HepG2 (cell line): ENCODE measurements around the gene LIM2. TPM values are rescaled to one million over a fixed set of nuclear protein-coding genes. Genes with fewer than 3 reads are reported as not detected.

Experiments used
- ATAC-seq: fragments of 200-7000 bp; cut with Tn5 transposase; 3 replicates; pipeline ENCODE4 v1.9.1; 2020; ENCODE audit warnings: mild to moderate bottlenecking, moderate library complexity
- BruUV-seq: library from RNA; stranded (reverse); fragments of 400-500 nt; replicated peaks from 2 replicates; lab custom pipeline; 2021; lab: Mats Ljungman, UMichigan
- CTCF ChIA-PET: fragments of 300-600 bp; formaldehyde crosslinking; extraction: SDS; loops from one replicate; lab custom pipeline; 2021; ENCODE audit warnings: low total read pairs, inconsistent platforms, low intra/inter-chr PET ratio; lab: Yijun Ruan, JAX
- POLR2A ChIA-PET: fragments of 350-600 bp; sonication (Branson Sonifier 250); formaldehyde crosslinking; loops from one replicate; lab custom pipeline; 2020; ENCODE audit warnings: antibody characterized with exemption, inconsistent platforms; lab: Yijun Ruan, JAX
- DNase-seq: peaks from one replicate; pipeline ENCODE4 v3.0.0-alpha.2; 2015; ENCODE audit warnings: low spot score
- FAIRE-seq: peaks from 3 replicates; lab custom pipeline; 2011; peaks lifted over from hg19 to GRCh38; lab: Jason Lieb, UNC
- H2AFZ ChIP-seq: one replicate; pipeline ENCODE4 v1.6.1; 2011; ENCODE audit warnings: low read length, inconsistent platforms
- H3K27ac ChIP-seq: fragments of 300-600 bp; 3 replicates; pipeline ENCODE4 v1.8.0; 2011; ENCODE audit warnings: mixed run types, mild to moderate bottlenecking, mixed read lengths, low read length, inconsistent platforms; ENCODE audit not compliant: insufficient read depth; ENCODE audit errors: extremely low read length
- H3K27me3 ChIP-seq, 2 experiments: fragments of 200-600 bp in 1 of 2; 2 replicates in 1 of 2; 3 replicates in 1 of 2; pipeline versions ENCODE4 v1.6.0 to v1.8.0; 2011; ENCODE audit warnings: low read length in 2 of 2, mild to moderate bottlenecking in 2 of 2, moderate library complexity in 2 of 2, inconsistent platforms in 1 of 2; ENCODE audit not compliant: insufficient read depth in 2 of 2, control insufficient read depth in 1 of 2
- H3K36me3 ChIP-seq, 2 experiments: fragments of 200-600 bp in 1 of 2; replicated peaks in 1 of 2; 2 replicates in 1 of 2; 3 replicates in 1 of 2; pipeline versions ENCODE4 v1.5.1 to v1.8.0; 2011; ENCODE audit warnings: low read length in 2 of 2, inconsistent platforms in 1 of 2; ENCODE audit not compliant: insufficient read depth in 2 of 2, control insufficient read depth in 1 of 2
- H3K4me1 ChIP-seq: 2 replicates; pipeline ENCODE4 v1.5.1; 2012; ENCODE audit warnings: low read length, inconsistent platforms; ENCODE audit not compliant: insufficient read depth
- H3K4me2 ChIP-seq: 2 replicates; pipeline ENCODE4 v1.6.0; 2011; ENCODE audit warnings: low read depth, low read length, inconsistent platforms
- H3K4me3 ChIP-seq, 3 experiments: fragments of 200-600 bp in 1 of 3; sonication (generic), shearing (Covaris generic) in 1 of 3; replicated peaks in 1 of 3; 2 replicates each; pipeline ENCODE4 v1.5.1; 2011 to 2016; ENCODE audit warnings: low read length in 3 of 3, inconsistent platforms in 2 of 3, low read depth in 2 of 3, mild to moderate bottlenecking in 2 of 3, control low read depth in 1 of 3, mixed read lengths in 1 of 3; ENCODE audit not compliant: insufficient read depth in 1 of 3
- H3K79me2 ChIP-seq: one replicate; pipeline ENCODE4 v1.6.1; 2011; ENCODE audit warnings: low read length, inconsistent platforms; ENCODE audit not compliant: insufficient read depth
- H3K9ac ChIP-seq: 2 replicates; pipeline ENCODE4 v1.6.0; 2011; ENCODE audit warnings: mild to moderate bottlenecking, low read depth, low read length, inconsistent platforms; ENCODE audit not compliant: insufficient read depth
- H3K9me3 ChIP-seq: 2 replicates; pipeline ENCODE4 v1.5.1; 2012; ENCODE audit warnings: mild to moderate bottlenecking, low read length
- H4K20me1 ChIP-seq: 2 replicates; pipeline ENCODE4 v1.6.0; 2011; ENCODE audit warnings: inconsistent platforms, mild to moderate bottlenecking, low read length, moderate library complexity; ENCODE audit not compliant: insufficient read depth
- ARID2 ChIP-seq: sonication (generic); formaldehyde crosslinking; IDR thresholded peaks from 2 replicates; pipeline ENCODE4 v1.8.1; 2022; ENCODE audit warnings: mild to moderate bottlenecking, missing genetic modification reagents, borderline replicate concordance
- DMTF1 ChIP-seq: sonication (generic); formaldehyde crosslinking; IDR thresholded peaks from 2 replicates; pipeline ENCODE4 v1.4.0; 2020; ENCODE audit warnings: mild to moderate bottlenecking, missing genetic modification reagents
- FLYWCH1 ChIP-seq: sonication (generic); formaldehyde crosslinking; IDR thresholded peaks from 2 replicates; pipeline ENCODE4 v1.8.1; 2023; ENCODE audit warnings: mild to moderate bottlenecking, missing genetic modification reagents
- JUN ChIP-seq: sonication (generic); formaldehyde crosslinking; IDR thresholded peaks from 2 replicates; pipeline ENCODE4 v1.4.0; 2020; ENCODE audit warnings: mild to moderate bottlenecking, missing genetic modification reagents
- KDM5A ChIP-seq: fragments of 200-600 bp; sonication (generic); IDR thresholded peaks from 2 replicates; pipeline ENCODE4 v1.7.0; 2018; ENCODE audit warnings: antibody characterized with exemption, mild to moderate bottlenecking, low read length, borderline replicate concordance
- MLX ChIP-seq: IDR thresholded peaks from 2 replicates; pipeline ENCODE4 v1.6.1; 2016
- MNT ChIP-seq: fragments of 450-650 bp; IDR thresholded peaks from 2 replicates; pipeline ENCODE4 v1.6.1; 2016
- MYPOP ChIP-seq: sonication (generic); formaldehyde crosslinking; IDR thresholded peaks from 2 replicates; pipeline ENCODE4 v1.8.1; 2023; ENCODE audit warnings: mild to moderate bottlenecking, moderate library complexity, missing genetic modification reagents
- PATZ1 ChIP-seq: sonication (generic); formaldehyde crosslinking; IDR thresholded peaks from 2 replicates; pipeline ENCODE4 v1.4.0; 2020; ENCODE audit warnings: missing genetic modification reagents
- POLR2AphosphoS2 ChIP-seq: IDR thresholded peaks from 2 replicates; pipeline ENCODE4 v1.6.1; 2011; ENCODE audit warnings: low read depth, low read length, improper control_type of control experiment
- PPARG ChIP-seq: conservative IDR thresholded peaks from 2 replicates; pipeline ENCODE4 v1.6.1; 2016; ENCODE audit warnings: missing biosample characterization, missing genetic modification reagents
- RBAK ChIP-seq: sonication (generic); formaldehyde crosslinking; IDR thresholded peaks from 2 replicates; pipeline ENCODE4 v1.5.1; 2020; ENCODE audit warnings: mild to moderate bottlenecking, missing genetic modification reagents
- RBM22 ChIP-seq: fragments of 200-400 bp; formaldehyde crosslinking; optimal IDR thresholded peaks from 2 replicates; pipeline ENCODE3; 2017; ENCODE audit warnings: mild to moderate bottlenecking, low read length, moderate library complexity
- SYNCRIP ChIP-seq: fragments of 200-400 bp; formaldehyde crosslinking; IDR thresholded peaks from 2 replicates; pipeline ENCODE4 v1.6.1; 2018; ENCODE audit warnings: mild to moderate bottlenecking, low read depth, low read length; ENCODE audit not compliant: insufficient read depth
- ZNF234 ChIP-seq: sonication (generic); formaldehyde crosslinking; conservative IDR thresholded peaks from 2 replicates; pipeline ENCODE4 v1.5.1; 2020; ENCODE audit warnings: mild to moderate bottlenecking, missing genetic modification reagents
- ZNF724P ChIP-seq: sonication (generic); formaldehyde crosslinking; IDR thresholded peaks from 2 replicates; pipeline ENCODE4 v1.8.0; 2022; ENCODE audit warnings: missing genetic modification reagents, borderline replicate concordance
- WGBS: methylation state at CpG from one replicate; pipeline ENCODE4 v1.1.6; 2017; ENCODE audit warnings: low lambda C conversion rate; 5-methylcytosine and 5-hydroxymethylcytosine counted together
- in situ Hi-C: cut with HindIII; loops from 2 replicates; pipeline ENCODE4 v1.10.0; 2017; ENCODE audit warnings: low pct_unique_long_range_greater_than_20kb; ENCODE audit not compliant: extremely low pct_ligation_motif_present
- intact Hi-C: fragments of 100-400 bp; cut with micrococcal nuclease; formaldehyde crosslinking; loops from one replicate; pipeline ENCODE4 v1.10.0; 2022; ENCODE audit not compliant: unreplicated experiment
- polyA plus RNA-seq, 8 experiments: library from polyadenylated mRNA; depleted of rRNA in 3 of 8; stranded (reverse) in 7 of 8; unstranded in 1 of 8; fragments of >200 nt; fragmentation: Illumina TruSeq in 4 of 8; extraction: Trizol in 4 of 8; gene quantifications; 2 replicates each; pipeline versions ENCODE4 v1.2.1 to v1.2.3, GENCODE V29; 2011 to 2016; ENCODE audit warnings: low read depth in 4 of 8, missing spikeins in 1 of 8, mixed read lengths in 1 of 8; ENCODE audit not compliant: insufficient read depth in 1 of 8
- total RNA-seq, 5 experiments: library from RNA; depleted of rRNA; stranded (reverse); fragments of >200 nt; fragmentation: Illumina TruSeq; extraction: Trizol; gene quantifications; 2 replicates each; pipeline ENCODE4 v1.2.3, GENCODE V29; 2016; ENCODE audit warnings: low read depth in 1 of 5

LIM2 gene
- total and polyA plus RNA-seq, 2 of the 13 experiments (the other 11 are each of a cell fraction or from before 2014, with no cell fraction given): 1.3 TPM; not detected in 1

- no peak for FAIRE-seq
- TF ChIP-seq JUN (CRISPR knock-in tag): no peak
- no peak for TF ChIP-seq MNT
- TF ChIP-seq MYPOP (CRISPR knock-in tag): no peak
- no peak for TF ChIP-seq ARID2
- TF ChIP-seq DMTF1 (CRISPR knock-in tag): no peak
- TF ChIP-seq PATZ1: no peak
- no peak for TF ChIP-seq RBAK (CRISPR knock-in tag)
- TF ChIP-seq ZNF724P (CRISPR knock-in tag): no peak
- no peak for TF ChIP-seq RBM22
- TF ChIP-seq MLX: no peak
- no peak for TF ChIP-seq FLYWCH1 (CRISPR knock-in tag)
- no peak for TF ChIP-seq SYNCRIP
- TF ChIP-seq ZNF234 (CRISPR knock-in tag): no peak
- no peak for TF ChIP-seq KDM5A
- no peak for TF ChIP-seq PPARG (CRISPR knock-in tag)
- TF ChIP-seq POLR2AphosphoS2: no peak
These were observed 11.5 kb upstream of the LIM2 start for GRCh38 chr19:51399231-51399630.

More at GRCh38 chr19:51399231-51399630, 11.5 kb upstream of the LIM2 start:
- Histone ChIP-seq H4K20me1 (no peaks in the 10 kb centered on the region), H3K4me3 (no peak overlapping the region), H3K4me2 (no peak overlapping the region), H3K9me3 (peaks cover 25% of the 10 kb centered on the region), H3K27ac (no peak overlapping the region), H3K36me3 (no peaks in the 10 kb centered on the region), H3K79me2 (no peaks in the 10 kb centered on the region), H3K4me1 (peaks cover 22% of the 10 kb centered on the region), H2AFZ (no peak overlapping the region), H3K9ac (no peak overlapping the region), H3K27me3 (no peaks in the 10 kb centered on the region)
- no peak for ATAC-seq
- 81% methylated on average over 5 of the region's 5 CpGs for WGBS
- in situ Hi-C loops: loop anchor here (5.0 kb wide), 1 partner anchor 57 kb away; the partner anchor contains the start of gene VSIG10L
- no TSS peak for BruUV-seq
- CTCF ChIA-PET: no interaction called here
- intact Hi-C loops: no loop called here
- DNase-seq: no peak
- POLR2A ChIA-PET: interaction anchor here (0.8 kb wide), 1 partner anchor 42 kb away, joined by 3 read pairs; no protein-coding TSS in a partner anchor
